Gastrocnemius medialis (tissue), 4 donors: ENCODE data around the gene ERF. TPM values are rescaled to one million over a fixed set of nuclear protein-coding genes. Genes with fewer than 3 reads are reported as not detected.

Experiments used
- ATAC-seq, 2 donors: fragments of 150-250 bp; one replicate each; pipeline ENCODE4 v1.9.1; 2016
- DNase-seq, 2 donors: peaks; one replicate each; pipeline ENCODE4 v3.0.0-alpha.2; 2019
- H3K27ac ChIP-seq, 4 donors: fragments of 200-600 bp; sonication (generic); 1 replicate in 1 of 4; 2 replicates in 3 of 4; pipeline ENCODE4 v1.5.1; 2016 to 2018; ENCODE audit warnings: mild to moderate bottlenecking in 2 of 4, moderate library complexity in 1 of 4
- H3K27me3 ChIP-seq, 3 donors: fragments of 200-600 bp; sonication (generic) in 2 of 3; 1 replicate in 1 of 3; 2 replicates in 2 of 3; pipeline versions ENCODE4 v1.5.1 to v1.6.0; 2016 to 2019; ENCODE audit warnings: mild to moderate bottlenecking in 1 of 3, moderate library complexity in 1 of 3
- H3K36me3 ChIP-seq, 2 donors: fragments of 200-600 bp; sonication (generic) in 1 of 2; one replicate each; pipeline ENCODE4 v1.5.1; 2017 to 2018
- H3K4me1 ChIP-seq, 2 donors: fragments of 200-600 bp; sonication (generic) in 1 of 2; one replicate each; pipeline ENCODE4 v1.5.1; 2016 to 2017; ENCODE audit warnings: mild to moderate bottlenecking in 2 of 2
- H3K4me3 ChIP-seq, 4 donors: fragments of 200-600 bp; sonication (generic) in 3 of 4; 1 replicate in 1 of 4; 2 replicates in 3 of 4; pipeline ENCODE4 v1.5.1; 2016 to 2019; ENCODE audit warnings: mild to moderate bottlenecking in 2 of 4
- H3K9me3 ChIP-seq, 3 donors: fragments of 200-600 bp; sonication (generic) in 2 of 3; 1 replicate in 1 of 3; 2 replicates in 2 of 3; pipeline ENCODE4 v1.5.1; 2016 to 2019
- CTCF ChIP-seq, 5 experiments: fragments of 450-650 bp in 3 of 5; fragments of 200-600 bp in 2 of 5; sonication (generic) in 2 of 5; IDR thresholded peaks in 4 of 5; conservative IDR thresholded peaks in 1 of 5; 1 replicate in 4 of 5; 2 replicates in 1 of 5; pipeline ENCODE4 v1.5.1; 2016 to 2019; ENCODE audit warnings: antibody characterized with exemption in 5 of 5, mild to moderate bottlenecking in 3 of 5, moderate library complexity in 3 of 5
- POLR2A ChIP-seq, 2 donors: fragments of 450-650 bp; IDR thresholded peaks; one replicate each; pipeline ENCODE4 v1.6.1; 2017; ENCODE audit warnings: antibody characterized with exemption in 2 of 2, mild to moderate bottlenecking in 2 of 2, moderate library complexity in 2 of 2
- in situ Hi-C, 4 donors: fragments of 200-750 bp; cut with MboI; loops; one replicate each; pipeline versions ENCODE4 v1.15.0 to v1.8.0; 2017; ENCODE audit warnings: low sequenced_read_pairs in 4 of 4
- intact Hi-C: fragments of 100-400 bp; cut with DNase I; formaldehyde crosslinking; loops from one replicate; pipeline ENCODE4 v1.15.1; 2023; ENCODE audit warnings: low total_unique reads
- total RNA-seq, 4 donors: library from RNA; depleted of rRNA; stranded (reverse); fragments of >200 nt; gene quantifications; one replicate each; pipeline versions ENCODE4 v1.1.0 to v1.2.3, GENCODE V29; 2016

ERF gene
- total RNA-seq, 4 donors from 2014 or later, result 14.0 to 26.7 (median 14.8) TPM

GRCh38 chr19:42203700-42204099 is 51.2 kb downstream of the ERF start:
- ATAC-seq (no peak), DNase-seq (no peak)
- intact Hi-C loops, result no loop called here
- Histone ChIP-seq H3K9me3 (no peaks in the 10 kb centered on the region), H3K4me1 (no peaks in the 10 kb centered on the region), H3K27ac (no peak overlapping the region), H3K27me3 (no peaks in the 10 kb centered on the region), H3K4me3 (no peak overlapping the region), H3K36me3 (peaks cover 0 to 65% of the 10 kb centered on the region in 2 donors)
- in situ Hi-C loops, result no loop called here
- TF ChIP-seq POLR2A (IDR thresholded peaks at IDR 0.05) (no peak), CTCF (IDR thresholded peaks at IDR 0.05 in 4 of 5, conservative IDR thresholded peaks at IDR 0.05 in 1 of 5) (no peak)

- H3K4me3 ChIP-seq, result no peak overlapping the region
- in situ Hi-C loops (no loop called here), intact Hi-C loops (no loop called here)
- TF ChIP-seq POLR2A (IDR thresholded peaks at IDR 0.05), result no peak
- no peak for TF ChIP-seq CTCF (IDR thresholded peaks at IDR 0.05 in 4 of 5, conservative IDR thresholded peaks at IDR 0.05 in 1 of 5)
- DNase-seq, result no peak
- no peaks in the 10 kb centered on the region for H3K4me1 ChIP-seq
- H3K27me3 ChIP-seq, result no peaks in the 10 kb centered on the region
- peaks cover 0 to 65% of the 10 kb centered on the region in 2 donors for H3K36me3 ChIP-seq
- ATAC-seq, result no peak
- no peak overlapping the region for H3K27ac ChIP-seq
- no peaks in the 10 kb centered on the region for H3K9me3 ChIP-seq
These were observed 52.5 kb downstream of the ERF start for GRCh38 chr19:42202290-42202880.

- intact Hi-C loops, result no loop called here
- no peaks in the 10 kb centered on the region for H3K9me3 ChIP-seq
- no peak for TF ChIP-seq POLR2A (IDR thresholded peaks at IDR 0.05)
- no peak for TF ChIP-seq CTCF (IDR thresholded peaks at IDR 0.05 in 4 of 5, conservative IDR thresholded peaks at IDR 0.05 in 1 of 5)
- peak in 1 of 2 donors; percentile 33 for ATAC-seq
- in situ Hi-C loops, result no loop called here
- H3K4me1 ChIP-seq, result no peaks in the 10 kb centered on the region
- peak; percentile 35 to 37 for DNase-seq
- peaks cover 0 to 59% of the 10 kb centered on the region in 2 donors for H3K36me3 ChIP-seq
- H3K4me3 ChIP-seq, result no peak overlapping the region
- H3K27ac ChIP-seq, result peak overlapping the region in 1 of 4 donors; percentile 40
- no peaks in the 10 kb centered on the region for H3K27me3 ChIP-seq
These were observed 53.2 kb downstream of the ERF start for GRCh38 chr19:42201489-42202289.

GRCh38 chr19:42200116-42200715 is 54.7 kb downstream of the ERF start:
- H3K36me3 ChIP-seq, result peaks cover 0 to 53% of the 10 kb centered on the region in 2 donors
- no peaks in the 10 kb centered on the region for H3K4me1 ChIP-seq
- H3K27me3 ChIP-seq, result no peaks in the 10 kb centered on the region
- in situ Hi-C loops, result no loop called here
- ATAC-seq (no peak), DNase-seq (no peak)
- no peak overlapping the region for H3K4me3 ChIP-seq
- TF ChIP-seq CTCF (IDR thresholded peaks at IDR 0.05 in 4 of 5, conservative IDR thresholded peaks at IDR 0.05 in 1 of 5), result no peak
- intact Hi-C loops, result no loop called here
- no peaks in the 10 kb centered on the region for H3K9me3 ChIP-seq
- H3K27ac ChIP-seq, result no peak overlapping the region
